ENCODE data around the gene MYO1A. TPM values are rescaled to one million over a fixed set of nuclear protein-coding genes. Genes with fewer than 3 reads are reported as not detected.

MYO1A gene
- total RNA-seq, 1 experiment from 2014 or later, result 0.31 TPM

DNA sequence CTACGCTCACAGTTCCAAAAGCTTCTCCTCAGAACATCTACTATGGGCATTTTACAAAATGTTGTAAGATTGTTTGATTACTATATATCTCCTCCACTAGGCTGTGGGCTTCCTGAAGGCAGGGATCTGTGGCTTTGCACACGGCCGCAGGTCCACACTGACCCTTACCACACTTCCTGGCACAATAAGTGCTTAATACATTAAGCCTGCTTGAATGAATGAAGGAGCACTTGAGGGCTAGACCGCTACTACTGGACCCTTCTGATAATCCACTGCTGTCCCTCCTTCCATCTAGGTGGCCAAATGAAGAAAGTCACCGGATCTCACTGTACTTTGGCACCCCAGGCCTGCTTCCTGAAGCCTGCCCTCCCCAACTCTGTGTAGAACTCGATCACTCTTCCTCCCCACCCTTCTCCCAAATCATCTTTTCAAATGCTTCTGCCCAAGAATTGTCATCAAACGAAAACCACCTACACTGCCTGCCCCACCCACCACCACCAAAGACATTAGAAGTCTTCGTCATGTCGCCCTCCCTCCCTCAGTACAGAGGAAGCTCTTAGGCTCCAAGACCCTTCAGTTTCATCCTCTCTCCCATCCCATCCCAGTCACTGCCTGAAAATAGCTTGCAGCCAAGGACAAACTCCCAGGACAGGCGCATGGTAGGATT is 43.0 kb downstream of the MYO1A start:
- Mint-ChIP-seq H3K27me3 (ENCODE audit: unreplicated experiment) (peaks cover 25% of the 10 kb centered on the region), H3K4me1 (ENCODE audit: low read depth, unreplicated experiment) (peaks cover 14% of the 10 kb centered on the region), H3K27ac (ENCODE audit: unreplicated experiment) (peak overlapping the region; percentile 69), H3K36me3 (ENCODE audit: insufficient read depth, unreplicated experiment) (peaks cover 15% of the 10 kb centered on the region), H3K9me3 (ENCODE audit: low read depth, unreplicated experiment) (no peaks in the 10 kb centered on the region), H3K4me3 (ENCODE audit: low read depth, unreplicated experiment) (peak overlapping the region; percentile 93)
- DNase-seq, result no peak
- TF ChIP-seq, protein P1, sequence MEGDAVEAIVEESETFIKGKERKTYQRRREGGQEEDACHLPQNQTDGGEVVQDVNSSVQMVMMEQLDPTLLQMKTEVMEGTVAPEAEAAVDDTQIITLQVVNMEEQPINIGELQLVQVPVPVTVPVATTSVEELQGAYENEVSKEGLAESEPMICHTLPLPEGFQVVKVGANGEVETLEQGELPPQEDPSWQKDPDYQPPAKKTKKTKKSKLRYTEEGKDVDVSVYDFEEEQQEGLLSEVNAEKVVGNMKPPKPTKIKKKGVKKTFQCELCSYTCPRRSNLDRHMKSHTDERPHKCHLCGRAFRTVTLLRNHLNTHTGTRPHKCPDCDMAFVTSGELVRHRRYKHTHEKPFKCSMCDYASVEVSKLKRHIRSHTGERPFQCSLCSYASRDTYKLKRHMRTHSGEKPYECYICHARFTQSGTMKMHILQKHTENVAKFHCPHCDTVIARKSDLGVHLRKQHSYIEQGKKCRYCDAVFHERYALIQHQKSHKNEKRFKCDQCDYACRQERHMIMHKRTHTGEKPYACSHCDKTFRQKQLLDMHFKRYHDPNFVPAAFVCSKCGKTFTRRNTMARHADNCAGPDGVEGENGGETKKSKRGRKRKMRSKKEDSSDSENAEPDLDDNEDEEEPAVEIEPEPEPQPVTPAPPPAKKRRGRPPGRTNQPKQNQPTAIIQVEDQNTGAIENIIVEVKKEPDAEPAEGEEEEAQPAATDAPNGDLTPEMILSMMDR (IDR thresholded peaks at IDR 0.05; ENCODE audit: unreplicated experiment), result peak; percentile 2
- intact Hi-C loops (cut with micrococcal nuclease; ENCODE audit: unreplicated experiment), result no loop called here
- CTCF ChIA-PET, result interaction anchor here (0.6 kb wide), 1 partner anchor 105 kb away, joined by 3 read pairs; no protein-coding TSS in a partner anchor
- BruUV-seq (replicated peaks), result no TSS peak

DNA sequence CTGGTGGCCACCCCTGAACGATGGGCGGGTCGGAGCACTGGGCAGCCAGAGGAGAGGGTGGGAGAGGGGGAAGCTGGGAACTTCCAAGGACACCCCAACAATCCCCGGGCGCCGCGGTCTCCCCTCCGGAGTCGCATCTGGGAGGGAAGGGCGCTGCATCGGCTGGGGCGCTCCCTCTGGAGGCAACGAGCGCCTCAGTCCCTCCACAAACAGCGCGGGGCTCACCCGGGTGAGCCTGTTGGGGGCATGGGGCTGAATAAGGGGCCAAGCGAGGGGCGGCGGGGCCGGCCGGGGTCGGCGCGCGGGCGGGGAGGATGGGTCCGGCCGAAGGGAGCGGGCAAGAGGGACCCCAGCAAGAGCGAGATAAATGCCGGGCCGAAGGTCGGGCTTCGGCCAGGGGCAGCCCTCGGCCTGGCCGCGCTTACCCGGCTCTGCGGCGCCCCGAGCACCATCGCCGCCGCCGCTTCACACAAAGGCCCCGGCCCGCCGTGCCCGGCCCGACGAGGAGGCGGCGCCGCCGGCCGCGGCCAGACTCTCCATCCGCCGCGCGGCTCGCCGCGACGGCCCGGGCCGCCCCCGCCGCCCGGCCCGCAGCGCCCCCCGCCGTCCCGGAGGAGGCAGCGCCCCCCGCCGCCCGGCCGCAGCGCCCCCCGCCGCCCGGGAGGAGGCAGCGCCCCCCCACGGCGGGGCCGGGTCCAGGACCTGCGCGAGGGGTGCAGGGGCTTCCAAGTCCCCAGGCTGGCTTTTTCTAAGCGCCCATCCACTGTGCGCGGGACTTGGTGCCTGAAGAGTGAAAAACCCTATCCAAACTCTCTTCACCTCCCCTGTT is 43.7 kb downstream of the MYO1A start, which contains the start of gene ZBTB39:
ZBTB39 (minus strand) TSS at position 567 of the 829 bp plus-strand sequence. CDS start 1,629 bp downstream, outside the sequence.
- Mint-ChIP-seq H3K36me3 (ENCODE audit: insufficient read depth, unreplicated experiment) (peaks cover 15% of the 10 kb centered on the region), H3K9me3 (ENCODE audit: low read depth, unreplicated experiment) (no peaks in the 10 kb centered on the region), H3K27me3 (ENCODE audit: unreplicated experiment) (peaks cover 18% of the 10 kb centered on the region), H3K27ac (ENCODE audit: unreplicated experiment) (peak within 1 kb of the TSS; percentile 69), H3K4me3 (ENCODE audit: low read depth, unreplicated experiment) (peak within 1 kb of the TSS; percentile 93), H3K4me1 (ENCODE audit: low read depth, unreplicated experiment) (peaks cover 18% of the 10 kb centered on the region)
- intact Hi-C loops (cut with micrococcal nuclease; ENCODE audit: unreplicated experiment), result no loop called here
- CTCF ChIA-PET, result interaction anchor here (0.6 kb wide), 1 partner anchor 12 kb away, joined by 9 read pairs; no protein-coding TSS in a partner anchor
- no TSS peak for BruUV-seq (replicated peaks)
- TF ChIP-seq, protein P1 (IDR thresholded peaks at IDR 0.05; ENCODE audit: unreplicated experiment), result peak; percentile 49
- peak; percentile 85 for DNase-seq

DNA sequence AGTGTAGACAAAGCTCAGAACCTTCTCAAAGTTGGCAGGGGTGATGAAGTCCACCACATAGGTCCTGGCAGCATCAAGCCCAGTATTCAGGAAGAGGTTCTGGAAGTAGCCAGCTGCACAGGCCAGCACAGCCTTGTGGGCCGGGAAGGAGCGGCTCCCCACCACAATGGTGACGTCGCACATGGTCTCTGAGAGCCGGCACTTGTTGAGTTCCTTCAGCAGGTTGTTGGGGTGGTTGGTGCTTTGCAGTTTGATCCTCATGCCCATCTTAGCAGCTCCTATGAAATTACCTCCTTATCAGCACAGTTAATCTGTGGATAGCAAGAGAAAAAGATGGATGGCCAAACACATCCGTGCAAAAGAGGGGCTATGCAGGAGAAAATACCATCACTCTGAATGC is 45.3 kb downstream of the MYO1A start:
- H3K27me3 Mint-ChIP-seq (ENCODE audit: unreplicated experiment), result peaks cover 3% of the 10 kb centered on the region
- H3K4me1 Mint-ChIP-seq (ENCODE audit: low read depth, unreplicated experiment), result peaks cover 19% of the 10 kb centered on the region
- H3K27ac Mint-ChIP-seq (ENCODE audit: unreplicated experiment), result no peak overlapping the region
- H3K9me3 Mint-ChIP-seq (ENCODE audit: low read depth, unreplicated experiment), result no peaks in the 10 kb centered on the region
- BruUV-seq (replicated peaks), result no TSS peak
- intact Hi-C loops (cut with micrococcal nuclease; ENCODE audit: unreplicated experiment), result no loop called here
- CTCF ChIA-PET, result interaction anchor here (0.8 to 1.4 kb wide), 2 partner anchors 19 to 26 kb away, joined by 4 read pairs; no protein-coding TSS in a partner anchor
- peaks cover 15% of the 10 kb centered on the region for H3K36me3 Mint-ChIP-seq (ENCODE audit: insufficient read depth, unreplicated experiment)
- TF ChIP-seq, protein P1 (IDR thresholded peaks at IDR 0.05; ENCODE audit: unreplicated experiment), result no peak
- H3K4me3 Mint-ChIP-seq (ENCODE audit: low read depth, unreplicated experiment), result no peak overlapping the region
- DNase-seq, result no peak

DNA sequence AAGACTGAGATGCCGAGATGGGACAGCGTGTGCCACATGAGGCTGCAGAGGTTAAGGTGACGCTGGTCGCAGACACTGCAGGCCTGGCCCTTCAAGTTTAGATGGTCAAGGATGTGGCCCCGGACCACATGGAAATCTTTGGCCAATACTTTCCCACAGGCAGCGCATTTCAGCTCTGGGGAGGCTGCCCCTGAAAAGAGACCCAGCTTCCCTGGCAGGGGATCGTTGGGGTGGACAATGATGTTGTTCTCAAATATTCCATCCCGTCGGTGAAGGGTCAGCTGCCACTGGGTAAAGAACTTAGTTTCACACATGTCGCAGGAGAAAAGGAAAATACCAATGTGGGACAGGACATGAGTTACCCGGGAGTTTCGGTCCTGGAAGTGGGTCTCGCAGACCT is 46.5 kb downstream of the MYO1A start:
- no peaks in the 10 kb centered on the region for H3K9me3 Mint-ChIP-seq (ENCODE audit: low read depth, unreplicated experiment)
- H3K4me3 Mint-ChIP-seq (ENCODE audit: low read depth, unreplicated experiment), result no peak overlapping the region
- TF ChIP-seq, protein P1 (IDR thresholded peaks at IDR 0.05; ENCODE audit: unreplicated experiment), result no peak
- intact Hi-C loops (cut with micrococcal nuclease; ENCODE audit: unreplicated experiment), result no loop called here
- H3K27me3 Mint-ChIP-seq (ENCODE audit: unreplicated experiment), result no peaks in the 10 kb centered on the region
- CTCF ChIA-PET, result no interaction called here
- H3K27ac Mint-ChIP-seq (ENCODE audit: unreplicated experiment), result no peak overlapping the region
- BruUV-seq (replicated peaks), result no TSS peak
- no peak for DNase-seq
- peaks cover 19% of the 10 kb centered on the region for H3K4me1 Mint-ChIP-seq (ENCODE audit: low read depth, unreplicated experiment)
- peaks cover 15% of the 10 kb centered on the region for H3K36me3 Mint-ChIP-seq (ENCODE audit: insufficient read depth, unreplicated experiment)
